Measurements from ENCODE around the gene DTYMK.

The DTYMK gene

GRCh38 chr2:241686650-241687425 is at the start of gene DTYMK:
Gene DTYMK, minus strand, starts transcription at chr2:241686815. Its CDS starts 32 bp downstream, at chr2:241686783.
- DNase-seq: peak; percentile 96

- no peak for DNase-seq
Measured at GRCh38 chr2:241736111-241736510, 49.5 kb upstream of the DTYMK start.

DNA sequence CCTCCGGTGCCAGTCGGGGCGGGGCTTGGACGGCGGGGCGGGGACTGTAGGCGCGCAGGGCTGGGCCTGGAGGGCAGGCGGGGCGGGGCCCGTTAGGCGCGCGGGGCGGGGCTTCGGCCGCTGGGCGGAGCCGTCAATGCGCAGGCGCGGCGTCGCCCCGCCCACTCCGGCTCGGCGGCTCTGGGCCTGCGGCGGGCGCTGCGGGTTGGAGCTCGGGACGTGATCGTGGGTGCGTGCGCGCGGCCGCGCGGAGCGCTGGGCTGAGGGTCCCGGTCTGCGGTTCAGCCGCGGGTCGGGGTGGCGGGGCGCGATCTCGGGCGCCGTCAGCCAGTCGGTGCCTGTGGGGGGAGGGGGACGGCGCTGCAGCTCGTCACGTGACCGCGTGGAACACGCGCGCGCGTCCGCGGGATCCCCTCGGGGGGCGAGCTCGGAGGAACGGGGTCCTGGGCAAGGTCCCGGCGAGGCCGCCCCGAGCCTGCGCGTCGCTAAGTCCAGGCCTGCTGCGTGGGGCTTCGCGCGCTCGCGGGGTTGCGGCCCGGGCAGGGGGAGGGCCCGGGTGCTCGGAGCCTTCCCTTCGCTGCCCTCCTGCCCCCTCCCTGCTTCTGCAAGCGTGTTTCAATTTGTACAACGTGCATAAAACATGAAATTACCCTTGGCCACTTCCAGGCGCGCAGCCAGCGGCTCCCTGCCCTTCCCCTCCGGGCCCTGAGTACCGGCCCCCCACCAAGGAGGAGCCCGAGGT is 48.0 kb upstream of the DTYMK start, which contains the start of gene D2HGDH:
D2HGDH (plus strand) TSS at position 164 of the 742 bp plus-strand sequence. CDS start 595 bp downstream, outside the sequence.
- DNase-seq: peak; percentile 97

DNA sequence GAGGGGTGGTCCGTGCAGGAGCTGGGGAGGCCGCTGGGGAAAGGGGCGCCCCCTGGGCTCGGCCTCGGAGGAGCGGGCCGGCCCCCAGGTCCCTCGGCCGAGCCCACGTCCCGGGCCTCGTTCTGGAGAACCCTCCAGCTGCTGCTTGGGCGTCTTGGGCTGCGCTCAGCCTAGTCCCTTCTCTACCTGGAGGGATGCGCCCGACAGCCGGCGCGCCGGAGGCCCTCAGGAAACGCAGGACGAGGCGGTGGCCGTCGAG is 47.5 kb upstream of the DTYMK start:
- no peak for DNase-seq

GRCh38 chr2:241733391-241734207 is 47.0 kb upstream of the DTYMK start:
- no peak for DNase-seq

GRCh38 chr2:241732513-241733186 is 46.0 kb upstream of the DTYMK start:
- peak; percentile 50 for DNase-seq

- no peak for DNase-seq
Measured at GRCh38 chr2:241730671-241731293, 44.2 kb upstream of the DTYMK start.

GRCh38 chr2:241729868-241730267 is 43.3 kb upstream of the DTYMK start:
- DNase-seq: no peak

- no peak for DNase-seq
Measured at GRCh38 chr2:241728627-241729026, 42.0 kb upstream of the DTYMK start.

GRCh38 chr2:241728000-241728399 is 41.4 kb upstream of the DTYMK start:
- DNase-seq: no peak

- no peak for DNase-seq
Measured at GRCh38 chr2:241726459-241726858, 39.8 kb upstream of the DTYMK start.

DNA sequence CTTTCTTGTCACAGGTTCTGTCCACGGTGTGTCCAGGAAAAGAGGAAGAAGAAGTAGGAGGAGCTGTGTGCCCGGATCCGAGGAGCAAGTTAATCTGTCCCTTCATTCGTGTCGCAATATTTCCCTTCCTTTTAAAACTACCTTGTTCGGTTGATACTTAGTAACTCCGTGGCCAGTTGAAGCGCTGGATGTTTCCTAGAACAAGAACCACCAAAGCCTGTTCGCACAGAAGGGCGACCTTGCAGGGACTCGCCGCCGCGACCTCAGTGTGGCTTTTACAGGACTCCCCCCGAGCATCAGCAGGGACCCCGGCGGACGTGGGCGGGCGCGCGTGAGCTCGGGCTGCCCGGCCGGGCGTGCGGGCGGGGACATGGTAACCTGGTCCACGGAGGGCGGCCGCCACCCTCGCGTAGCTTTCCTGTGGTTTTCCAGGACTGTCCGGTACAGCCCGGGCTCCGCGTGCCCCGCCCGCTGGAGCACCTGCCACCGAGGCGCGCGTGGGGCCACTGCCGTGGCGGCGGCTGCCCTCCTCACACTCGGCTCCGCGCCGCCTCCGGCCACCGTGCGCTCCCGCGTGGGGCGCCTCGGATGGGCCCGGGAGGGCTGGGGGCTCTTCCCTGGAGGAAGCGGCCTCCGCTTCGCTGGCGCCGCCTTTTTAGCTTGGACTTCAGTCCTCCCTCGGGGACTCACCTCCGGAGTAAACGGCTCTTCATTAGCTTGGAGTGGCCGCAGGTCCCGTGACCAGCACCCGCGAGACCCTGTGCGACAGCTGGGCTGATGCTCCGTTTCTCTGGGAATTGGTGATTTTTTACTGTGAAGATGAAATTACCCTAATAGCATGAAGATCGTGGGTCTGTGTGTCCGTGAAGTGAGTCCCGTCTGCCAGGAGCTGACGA is 38.6 kb upstream of the DTYMK start:
- no peak for DNase-seq

DNA sequence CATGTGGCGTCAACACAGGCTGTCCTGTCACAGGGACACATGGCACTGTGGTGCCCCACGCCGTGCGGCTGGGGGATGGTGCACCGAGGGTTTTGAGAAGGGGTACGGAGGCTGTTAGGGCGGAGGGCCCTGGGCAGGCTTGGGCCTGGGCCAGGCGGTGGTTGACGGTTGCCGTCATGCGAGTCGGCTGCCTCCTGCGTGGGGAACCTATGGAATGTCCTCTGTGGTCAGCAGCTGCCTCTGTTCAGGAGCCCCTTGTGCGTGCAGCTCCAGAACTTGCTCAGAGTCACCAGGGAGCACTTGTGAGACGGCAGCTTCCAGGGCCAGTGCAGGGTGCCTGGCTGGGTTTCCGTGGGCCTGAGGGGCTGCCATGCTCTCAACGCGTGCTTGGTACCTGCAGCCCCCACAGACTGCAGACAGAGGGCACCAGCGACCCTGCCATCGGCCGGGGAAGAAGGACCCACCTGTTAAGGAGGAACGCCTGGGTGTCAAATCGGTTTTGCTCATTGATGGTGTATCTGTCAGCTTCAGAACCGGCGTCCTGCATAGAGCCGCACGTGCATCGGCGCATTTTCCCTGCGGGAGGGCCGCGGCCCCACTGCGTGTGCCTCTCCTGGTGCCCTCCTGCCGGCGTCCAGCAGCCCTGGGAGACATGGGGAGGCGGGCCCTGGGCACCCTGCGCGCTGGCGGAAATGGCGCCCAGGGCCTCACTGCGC is 37.8 kb upstream of the DTYMK start:
- no peak for DNase-seq

DNA sequence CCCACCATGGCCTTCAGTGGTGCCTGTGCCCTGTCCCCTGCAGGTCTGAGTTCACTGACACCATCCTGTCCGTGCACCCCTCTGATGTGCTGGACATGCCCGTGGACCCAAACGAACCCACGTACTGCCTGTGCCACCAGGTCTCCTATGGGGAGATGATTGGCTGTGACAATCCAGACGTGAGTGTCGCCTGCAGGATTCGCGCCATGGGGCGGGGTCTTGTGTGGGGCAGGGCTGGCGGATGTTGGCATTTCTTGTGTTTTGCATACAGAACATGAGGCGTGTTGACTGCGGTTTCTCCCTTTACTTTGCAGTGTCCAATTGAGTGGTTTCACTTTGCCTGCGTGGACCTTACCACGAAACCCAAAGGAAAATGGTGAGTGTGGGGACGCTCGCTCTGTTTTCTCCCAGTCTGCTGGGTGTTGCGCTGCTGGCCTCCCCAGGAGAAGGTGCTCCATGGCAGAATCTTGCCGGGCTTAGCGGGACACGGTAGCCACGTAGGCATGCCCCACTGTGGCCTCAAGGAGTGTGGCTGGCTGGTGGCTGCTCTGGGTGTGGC is 36.4 kb upstream of the DTYMK start:
- DNase-seq: no peak

DNA sequence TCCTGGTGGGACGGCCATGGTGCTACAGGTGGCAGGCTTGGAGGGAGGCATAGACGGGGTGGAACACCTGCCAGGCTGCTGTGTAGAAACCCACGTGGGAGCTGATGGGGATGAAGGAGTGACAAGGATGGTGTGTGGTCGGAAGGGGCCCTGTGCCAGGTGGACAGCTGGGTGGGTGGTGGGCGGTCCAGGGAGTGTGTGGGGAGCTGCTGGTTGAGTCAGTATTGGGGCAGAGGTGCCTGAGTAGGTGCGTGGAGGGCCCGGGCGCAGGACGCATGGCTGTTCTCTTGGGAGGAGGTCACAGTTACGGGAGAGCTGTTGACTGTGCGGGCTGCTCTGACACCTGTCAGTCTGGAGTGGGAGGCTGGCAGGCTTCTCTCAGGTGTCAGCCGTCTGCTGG is 35.2 kb upstream of the DTYMK start:
- DNase-seq: no peak

DNA sequence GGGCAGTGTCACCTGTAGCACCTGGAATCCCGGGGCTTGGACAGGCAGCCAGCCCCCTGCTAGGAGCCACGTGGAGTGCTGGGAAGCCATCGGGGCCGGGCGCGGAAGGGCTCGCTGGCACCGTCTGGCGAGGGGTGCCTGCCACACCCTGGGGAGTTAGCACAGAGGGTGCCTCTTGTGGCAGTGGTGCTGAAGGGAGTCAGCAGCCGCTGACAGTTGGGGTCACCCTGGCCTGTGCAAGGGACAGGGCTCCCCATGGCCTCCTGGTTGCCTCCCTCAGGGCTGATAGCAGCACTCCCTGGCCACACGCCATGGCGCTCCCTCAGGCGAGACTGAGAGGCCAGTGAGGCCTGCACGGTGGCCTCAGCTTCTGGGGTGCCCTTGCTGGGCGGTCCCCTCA is 33.9 kb upstream of the DTYMK start:
- DNase-seq: no peak

- DNase-seq: no peak
Measured at GRCh38 chr2:241720099-241720498, 33.5 kb upstream of the DTYMK start.

DNA sequence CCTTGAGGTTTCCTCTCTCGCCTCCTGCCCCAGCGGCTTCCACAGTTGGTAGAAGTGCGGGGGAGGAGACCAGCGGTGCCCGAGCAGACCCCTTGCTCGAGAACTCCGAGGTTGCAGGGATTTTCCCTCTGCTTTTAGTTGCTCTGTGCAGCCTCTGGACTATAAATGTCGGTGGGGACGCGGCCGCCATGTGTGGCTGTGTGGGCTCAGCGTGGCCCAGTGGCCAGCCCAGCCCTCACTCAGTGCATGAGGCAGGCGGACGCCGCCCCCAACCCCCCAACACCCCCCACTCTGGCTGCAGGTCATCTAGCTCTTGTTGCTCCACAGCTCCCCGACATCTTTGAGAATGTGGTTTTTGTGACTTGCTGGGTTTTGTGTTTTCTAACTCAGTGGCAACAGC is 32.5 kb upstream of the DTYMK start:
- DNase-seq: no peak

GRCh38 chr2:241708879-241709278 is 22.3 kb upstream of the DTYMK start:
- DNase-seq: no peak

GRCh38 chr2:241706537-241706936 is 19.9 kb upstream of the DTYMK start:
- DNase-seq: no peak
